ENCODE data around the gene DYNLT2B.
A peak's percentile ranks its signal among the peaks of the same experiment; 100 is the strongest.
"Not testable (repeated sequence)": the region's sequence is repeated elsewhere in the genome, so short reads cannot be mapped to it uniquely, and the experiment has no call there.

The DYNLT2B gene

GRCh38 chr3:196317687-196318467, at the start of gene DYNLT2B:
TSS of gene DYNLT2B (minus strand) at chr3:196318240. CDS start at chr3:196318152, 88 bp downstream.
- peak; percentile 63 to 77 (median 63) for DNase-seq (ENCODE audit: low read depth in 3 of 3)

DNA sequence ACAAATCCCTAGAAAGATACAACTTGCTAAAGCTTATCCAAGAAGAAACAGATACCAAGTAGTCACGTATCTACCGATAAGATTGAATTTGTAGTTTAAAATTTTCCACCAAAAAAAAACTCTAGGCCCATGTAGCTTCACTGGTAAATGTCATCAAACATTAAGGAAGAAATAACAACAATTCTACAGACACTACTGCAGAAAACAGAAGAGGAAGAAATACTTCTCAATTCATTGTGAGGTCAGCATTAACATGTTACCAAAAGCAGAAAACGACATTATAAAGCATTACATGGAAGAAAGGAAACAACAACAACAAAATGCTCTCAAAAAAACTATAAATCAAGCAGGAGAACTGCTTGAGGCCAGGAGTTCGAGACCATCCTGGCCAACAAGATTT, 47.7 kb upstream of the DYNLT2B start:
- no peak for DNase-seq (ENCODE audit: low read depth in 3 of 3)

DNA sequence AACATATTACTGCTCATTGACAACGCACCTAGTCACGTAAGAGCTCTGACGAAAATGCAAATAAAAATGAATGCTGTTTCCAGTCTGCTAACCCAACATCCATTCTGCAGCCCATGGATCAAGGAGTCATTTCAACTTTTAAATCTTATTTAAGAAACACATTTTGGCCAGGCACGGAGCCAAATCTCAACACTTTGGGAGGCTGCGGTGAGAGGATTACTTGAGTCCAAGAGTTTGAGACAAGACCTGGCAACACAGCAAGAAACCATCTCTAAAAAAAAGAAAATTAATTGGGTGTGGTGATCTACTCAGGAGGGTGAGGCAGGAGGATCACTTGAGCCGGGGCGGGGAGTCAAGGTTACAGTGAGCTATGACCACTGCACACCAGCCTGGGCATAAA, 42.5 kb upstream of the DYNLT2B start:
- DNase-seq (ENCODE audit: low read depth in 3 of 3): no peak

DNA sequence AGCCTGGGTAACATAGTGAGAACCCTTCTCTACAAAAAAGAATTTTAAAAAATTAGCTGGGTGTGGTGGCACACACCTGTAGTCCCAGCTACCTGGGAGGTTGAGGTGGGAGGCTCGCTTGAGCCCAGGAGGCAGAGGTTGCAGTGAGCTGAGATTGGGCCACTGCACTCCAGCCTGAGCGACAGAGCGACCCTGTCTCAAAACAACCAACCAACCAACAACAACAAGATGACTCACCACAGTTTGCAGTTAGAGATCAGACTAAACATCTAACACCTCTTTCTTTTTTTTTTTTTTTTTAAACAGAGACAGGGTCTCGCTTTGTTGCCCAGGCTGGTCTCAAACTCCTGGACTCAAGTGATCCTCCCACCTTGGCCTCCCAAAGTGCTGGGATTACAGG, 40.5 kb upstream of the DYNLT2B start:
- not testable (repeated sequence) for DNase-seq (ENCODE audit: low read depth in 3 of 3)

GRCh38 chr3:196357905-196358304, 39.9 kb upstream of the DYNLT2B start:
- DNase-seq (ENCODE audit: low read depth in 3 of 3): no peak

GRCh38 chr3:196356556-196356955, 38.5 kb upstream of the DYNLT2B start:
- DNase-seq (ENCODE audit: low read depth in 3 of 3): no peak

GRCh38 chr3:196355668-196356067, 37.6 kb upstream of the DYNLT2B start:
- DNase-seq (ENCODE audit: low read depth in 3 of 3): no peak

DNA sequence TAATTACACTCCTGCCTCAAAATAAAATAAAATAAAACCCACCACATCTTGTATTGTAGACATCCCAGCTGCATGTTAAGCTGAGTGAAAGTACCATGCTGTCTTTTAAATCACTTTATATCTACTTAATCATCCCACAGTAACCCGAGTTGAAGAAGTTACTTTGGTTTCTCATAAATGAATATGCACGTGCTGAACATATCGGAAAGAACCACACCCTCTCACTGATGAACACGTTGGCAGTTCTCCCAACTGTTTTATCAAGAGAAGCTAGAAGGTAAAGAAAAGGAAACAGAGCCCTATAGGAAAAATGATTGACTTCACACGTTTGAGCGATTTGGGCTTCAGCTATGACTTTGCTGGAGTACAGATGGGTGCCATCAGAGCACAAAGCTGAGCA, 36.1 kb upstream of the DYNLT2B start:
- DNase-seq (ENCODE audit: low read depth in 3 of 3): no peak

GRCh38 chr3:196351541-196351940, 33.5 kb upstream of the DYNLT2B start:
- no peak for DNase-seq (ENCODE audit: low read depth in 3 of 3)

DNA sequence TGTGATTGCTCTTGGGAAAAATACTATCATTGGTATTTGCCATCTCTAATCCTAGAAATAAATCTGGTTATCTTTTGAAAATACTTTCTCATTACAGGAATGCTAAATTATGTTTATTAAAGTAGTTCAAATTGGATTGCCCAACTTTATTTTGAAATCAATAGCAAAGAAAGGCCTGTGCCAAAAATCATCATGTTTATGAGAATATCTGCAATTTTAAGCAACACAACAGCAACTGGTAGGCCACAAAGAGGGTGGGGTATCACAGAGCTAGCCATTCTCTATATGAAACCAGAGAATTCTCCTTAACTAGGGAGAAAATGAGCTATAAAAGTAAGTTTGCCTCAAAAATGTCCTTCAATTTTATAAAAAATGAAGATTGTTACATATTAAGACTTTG, 32.0 kb upstream of the DYNLT2B start:
- DNase-seq (ENCODE audit: low read depth in 3 of 3): no peak

- DNase-seq (ENCODE audit: low read depth in 3 of 3): no peak
These were observed 30.7 kb upstream of the DYNLT2B start for GRCh38 chr3:196348698-196349097.

DNA sequence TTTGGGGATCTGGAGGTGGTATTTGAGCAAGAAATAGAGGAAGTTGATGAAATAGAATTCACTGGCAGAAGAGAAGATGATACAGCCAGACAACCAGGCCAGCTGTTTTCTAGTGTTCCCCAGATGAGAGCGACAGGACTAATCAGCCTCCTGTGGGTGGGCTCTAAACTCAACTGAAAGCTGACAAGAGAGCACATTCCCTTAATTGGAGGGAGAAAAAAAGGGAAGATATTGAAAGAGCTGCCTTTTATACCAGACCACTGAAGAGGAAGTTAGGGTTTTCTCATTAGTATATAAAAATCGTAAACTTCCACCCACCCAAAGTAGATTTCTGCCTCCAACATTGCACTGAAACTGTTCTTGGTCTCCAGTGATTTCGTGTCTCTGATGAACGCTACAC, 26.6 kb upstream of the DYNLT2B start:
- DNase-seq (ENCODE audit: low read depth in 3 of 3): no peak

DNA sequence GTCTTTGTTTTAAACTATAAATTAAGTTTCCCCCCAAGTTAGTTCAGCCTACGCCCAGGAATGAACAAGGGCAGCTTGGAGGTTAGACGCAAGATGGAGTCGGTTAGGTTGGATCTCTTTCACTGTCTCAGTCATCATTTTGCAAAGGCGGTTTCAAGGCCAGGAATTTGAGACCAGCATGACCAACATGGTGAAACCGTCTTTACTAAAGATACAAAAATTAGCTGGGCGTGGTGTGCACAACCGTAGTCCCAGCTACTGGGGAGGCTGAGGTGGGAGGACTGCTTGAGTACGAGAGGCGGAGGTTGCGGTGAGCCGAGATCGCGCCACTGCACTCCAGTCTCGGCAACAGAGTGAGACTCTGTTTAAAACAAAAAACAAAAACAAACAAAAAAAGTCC, 25.9 kb upstream of the DYNLT2B start:
- not testable (repeated sequence) for DNase-seq (ENCODE audit: low read depth in 3 of 3)

DNA sequence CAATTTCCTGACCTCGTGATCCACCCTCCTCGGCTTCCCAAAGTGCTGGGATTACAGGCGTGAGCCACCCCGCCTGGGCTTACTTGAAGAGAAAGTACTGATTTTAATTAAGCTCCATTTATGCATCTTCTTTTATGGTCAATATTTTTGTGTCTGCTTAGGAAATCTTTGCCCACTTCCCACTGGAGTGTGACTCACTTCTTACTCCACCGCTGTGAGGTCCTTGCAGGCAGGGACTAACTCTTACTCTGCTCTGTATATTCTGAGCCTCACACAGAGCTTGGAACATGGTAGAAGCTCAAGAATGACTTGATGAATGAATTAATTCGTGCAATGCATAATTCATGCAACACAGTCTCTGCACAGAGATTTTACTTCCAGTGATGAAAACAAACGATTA, 23.1 kb upstream of the DYNLT2B start:
- DNase-seq (ENCODE audit: low read depth in 3 of 3): no peak

GRCh38 chr3:196340466-196340865, 22.4 kb upstream of the DYNLT2B start:
- no peak for DNase-seq (ENCODE audit: low read depth in 3 of 3)

DNA sequence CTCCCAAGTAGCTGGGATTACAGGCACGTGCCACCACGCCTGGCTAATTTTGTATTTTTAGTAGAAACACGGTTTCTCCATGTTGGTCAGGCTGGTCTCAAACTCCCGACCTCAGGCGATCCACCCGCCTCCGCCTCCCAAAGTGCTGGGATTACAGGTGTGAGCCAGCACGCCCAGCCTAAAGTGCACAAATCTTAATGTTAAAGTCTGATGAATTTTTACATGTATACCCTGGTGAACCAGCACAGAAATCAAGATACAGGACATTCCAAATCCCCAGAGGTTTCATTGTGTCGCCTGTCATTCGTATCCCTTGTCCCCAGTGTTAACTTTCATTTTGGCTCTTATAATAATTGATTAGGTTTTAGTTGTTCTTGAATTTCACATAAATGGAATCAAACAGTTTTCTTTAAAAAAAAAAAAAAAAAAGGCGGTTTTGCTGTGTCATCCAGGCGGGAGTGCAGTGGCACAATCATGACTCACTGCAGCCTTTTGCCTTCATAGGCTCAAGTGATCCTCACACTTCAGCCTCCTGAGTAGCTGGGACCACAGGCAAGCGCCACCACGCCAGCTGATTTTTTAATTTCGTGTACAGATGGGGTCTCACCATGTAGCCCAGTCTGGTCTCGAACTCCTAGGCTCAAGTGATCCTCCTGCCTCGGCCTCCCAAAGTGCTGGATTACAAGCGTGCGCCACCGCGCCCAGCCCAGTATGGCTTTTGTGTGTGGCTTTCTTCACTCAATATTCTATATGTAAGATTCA, 21.6 kb upstream of the DYNLT2B start:
- no peak for DNase-seq (ENCODE audit: low read depth in 3 of 3)

DNA sequence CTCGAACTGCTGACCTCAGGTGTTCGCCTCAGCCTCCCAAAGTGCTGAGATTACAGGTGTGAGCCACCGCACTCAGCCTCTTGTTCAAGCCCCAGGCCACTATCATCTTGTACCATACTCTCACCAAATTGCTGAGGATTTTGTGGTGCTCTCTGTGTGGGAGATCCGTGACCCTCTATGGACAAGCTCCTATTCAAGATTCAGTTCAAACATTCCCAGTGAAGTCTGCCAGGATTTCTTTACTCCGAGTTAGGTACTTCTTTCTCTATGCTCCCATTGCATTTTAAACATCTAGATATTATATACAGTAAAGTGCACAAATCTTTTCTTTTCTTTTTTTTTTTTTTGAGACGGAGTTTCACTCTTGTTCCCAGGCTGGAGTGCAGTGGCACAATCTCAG, 21.0 kb upstream of the DYNLT2B start:
- DNase-seq (ENCODE audit: low read depth in 3 of 3): no peak

DNA sequence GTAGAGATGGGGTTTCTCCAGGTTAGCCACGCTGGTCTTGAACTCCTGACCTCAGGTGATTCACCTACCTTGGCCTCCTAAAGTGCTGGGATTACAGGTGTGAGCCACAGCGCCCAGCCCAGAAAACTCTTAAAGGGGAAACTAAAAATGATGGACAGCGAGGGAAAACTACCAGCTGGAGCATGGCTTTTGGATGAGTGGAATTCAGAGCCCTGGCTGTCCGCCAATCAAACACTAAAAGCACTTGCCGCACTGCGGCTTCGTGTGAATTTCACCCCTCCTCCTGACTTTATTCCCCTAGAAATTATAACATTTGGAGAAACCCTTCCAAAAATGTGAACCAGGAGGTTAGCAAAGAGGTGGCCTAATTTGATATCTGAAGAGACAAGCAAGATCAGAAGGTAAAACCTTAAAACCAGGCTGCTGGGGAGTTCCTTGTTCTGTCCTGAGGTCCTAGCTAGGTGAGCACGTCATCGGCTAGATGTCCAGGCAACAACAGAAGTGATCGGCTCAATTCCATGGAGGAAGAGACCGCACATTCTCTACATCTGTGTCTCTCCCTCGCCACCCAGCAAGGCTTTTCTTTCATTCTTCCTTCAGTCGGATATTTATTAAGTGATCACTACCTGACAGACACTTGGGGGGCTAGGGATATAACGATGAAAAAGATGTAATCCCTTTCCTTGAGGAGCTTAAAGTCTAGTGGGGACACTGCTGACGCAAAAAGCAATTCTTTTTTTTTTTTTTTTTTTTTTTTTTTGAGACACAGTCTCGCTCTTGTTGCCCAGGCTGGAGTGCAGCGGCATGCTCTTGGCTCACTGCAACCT, 18.5 kb upstream of the DYNLT2B start:
- DNase-seq (ENCODE audit: low read depth in 3 of 3): no peak

- no peak for DNase-seq (ENCODE audit: low read depth in 3 of 3)
These were observed 17.5 kb upstream of the DYNLT2B start for GRCh38 chr3:196335503-196335948.

DNA sequence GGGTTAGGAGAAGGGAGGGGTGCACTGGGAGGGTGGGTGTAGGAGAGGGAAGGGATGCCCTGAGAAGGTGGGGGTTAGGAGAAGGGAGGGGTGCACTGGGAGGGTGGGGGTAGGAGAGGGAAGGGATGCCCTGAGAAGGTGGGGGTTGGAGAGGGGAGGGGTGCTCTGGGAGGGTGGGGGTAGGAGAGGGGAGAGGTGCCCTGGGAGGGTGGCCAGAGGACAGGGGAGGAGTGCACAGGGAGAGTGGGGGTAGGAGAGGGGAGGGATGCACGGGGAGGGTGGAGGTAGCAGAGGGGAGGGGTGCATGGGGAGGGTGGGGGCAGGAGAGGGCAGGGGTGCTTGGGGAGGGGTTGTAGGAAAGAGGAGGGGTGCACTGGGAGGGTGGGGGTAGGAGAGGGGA, 16.9 kb upstream of the DYNLT2B start:
- no peak for DNase-seq (ENCODE audit: low read depth in 3 of 3)

- DNase-seq (ENCODE audit: low read depth in 3 of 3): no peak
These were observed 14.1 kb upstream of the DYNLT2B start for GRCh38 chr3:196332168-196332567.

DNA sequence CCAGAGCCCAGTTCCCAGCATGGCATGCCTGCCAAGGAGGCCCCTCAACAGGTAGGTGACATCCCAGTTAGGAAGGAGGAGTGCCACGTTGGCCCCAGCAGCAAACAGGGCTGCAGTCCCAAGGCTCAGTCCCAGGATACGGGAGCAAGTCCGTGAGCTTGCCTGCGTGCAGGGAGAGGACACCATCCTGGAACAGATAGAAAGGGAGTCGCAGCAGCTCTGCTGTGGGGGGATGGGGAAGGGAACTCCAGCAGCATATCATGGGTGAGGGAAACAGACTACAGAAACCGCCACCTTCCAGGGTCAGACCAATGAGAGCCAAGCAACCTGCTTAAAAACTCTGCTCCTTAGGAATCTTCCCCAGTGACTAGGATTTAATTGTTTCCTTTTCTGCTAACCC, 9.4 kb upstream of the DYNLT2B start:
- DNase-seq (ENCODE audit: low read depth in 3 of 3): no peak
